H9 (cell line): Measurements from ENCODE around the gene PEPD. TPM values are rescaled to one million over a fixed set of nuclear protein-coding genes. Genes with fewer than 3 reads are reported as not detected.

Experiments used
- DNase-seq: peaks from one replicate; pipeline ENCODE4 v3.0.0-alpha.2; 2017
- H2AFZ ChIP-seq: one replicate; pipeline ENCODE4 v1.6.1; 2013; ENCODE audit warnings: mild to moderate bottlenecking, low read length, control low read depth, moderate library complexity
- H2AK5ac ChIP-seq: 2 replicates; pipeline ENCODE4 v1.6.1; 2013; ENCODE audit warnings: low read length, control low read depth, mixed read lengths; ENCODE audit not compliant: insufficient read length
- H2BK120ac ChIP-seq: one replicate; pipeline ENCODE4 v1.6.1; 2013; ENCODE audit warnings: low read depth, mild to moderate bottlenecking, low read length, control low read depth, inconsistent platforms; ENCODE audit not compliant: poor library complexity, severe bottlenecking
- H2BK12ac ChIP-seq: 2 replicates; pipeline ENCODE4 v1.6.1; 2013; ENCODE audit warnings: low read length, control low read depth, mixed read lengths, low read depth; ENCODE audit not compliant: insufficient read length
- H2BK15ac ChIP-seq: 2 replicates; pipeline ENCODE4 v1.6.1; 2013; ENCODE audit warnings: low read depth, low read length, control low read depth
- H2BK20ac ChIP-seq: one replicate; pipeline ENCODE4 v1.6.1; 2013; ENCODE audit warnings: low read depth, mild to moderate bottlenecking, low read length, control low read depth, inconsistent platforms; ENCODE audit not compliant: poor library complexity, severe bottlenecking
- H2BK5ac ChIP-seq: 2 replicates; pipeline ENCODE4 v1.6.1; 2013; ENCODE audit warnings: low read length, control low read depth, mixed read lengths; ENCODE audit not compliant: insufficient read length
- H3K14ac ChIP-seq: 2 replicates; pipeline ENCODE4 v1.6.1; 2013; ENCODE audit warnings: low read length, control low read depth; ENCODE audit not compliant: insufficient read depth
- H3K18ac ChIP-seq: 2 replicates; pipeline ENCODE4 v1.6.1; 2013; ENCODE audit warnings: low read depth, mild to moderate bottlenecking, mixed read lengths, low read length, control low read depth; ENCODE audit not compliant: insufficient read length
- H3K23ac ChIP-seq: 2 replicates; pipeline ENCODE4 v1.6.1; 2013; ENCODE audit warnings: low read length, control low read depth, mixed read lengths, low read depth; ENCODE audit not compliant: insufficient read length
- H3K23me2 ChIP-seq: 2 replicates; pipeline ENCODE4 v1.6.1; 2013; ENCODE audit warnings: low read depth, mild to moderate bottlenecking, mixed read lengths, low read length, control low read depth; ENCODE audit not compliant: insufficient read length, poor library complexity, severe bottlenecking
- H3K27ac ChIP-seq: 2 replicates; pipeline ENCODE4 v1.5.1; 2013; ENCODE audit warnings: low read length, control low read depth, mixed read lengths, low read depth; ENCODE audit not compliant: insufficient read length
- H3K27me3 ChIP-seq: 2 replicates; pipeline ENCODE4 v1.6.1; 2013; ENCODE audit warnings: low read length, control low read depth, inconsistent platforms; ENCODE audit not compliant: insufficient read depth
- H3K4ac ChIP-seq: 2 replicates; pipeline ENCODE4 v1.6.1; 2013; ENCODE audit warnings: low read depth, mild to moderate bottlenecking, control low read depth, inconsistent platforms, low read length, moderate library complexity
- H3K4me1 ChIP-seq: 2 replicates; pipeline ENCODE4 v1.6.1; 2013; ENCODE audit warnings: low read length, control low read depth, inconsistent platforms; ENCODE audit not compliant: insufficient read depth
- H3K4me2 ChIP-seq: 2 replicates; pipeline ENCODE4 v1.6.1; 2013; ENCODE audit warnings: low read length, control low read depth, mixed read lengths; ENCODE audit not compliant: insufficient read length, insufficient read depth
- H3K56ac ChIP-seq: 2 replicates; pipeline ENCODE4 v1.6.1; 2013; ENCODE audit warnings: low read depth, mild to moderate bottlenecking, mixed read lengths, low read length, control low read depth; ENCODE audit not compliant: insufficient read length
- H3K79me1 ChIP-seq: 2 replicates; pipeline ENCODE4 v1.6.1; 2013; ENCODE audit warnings: low read depth, mild to moderate bottlenecking, moderate library complexity, low read length, control low read depth, inconsistent platforms; ENCODE audit not compliant: insufficient read depth, poor library complexity, severe bottlenecking
- H3K79me2 ChIP-seq: 2 replicates; pipeline ENCODE4 v1.6.1; 2013; ENCODE audit warnings: low read length, control low read depth, inconsistent platforms; ENCODE audit not compliant: insufficient read depth
- H3K9ac ChIP-seq: 2 replicates; pipeline ENCODE4 v1.6.1; 2013; ENCODE audit warnings: low read length, control low read depth, mixed read lengths; ENCODE audit not compliant: insufficient read length; ENCODE audit errors: extremely low read depth
- H3K9me3 ChIP-seq: one replicate; pipeline ENCODE4 v1.6.1; 2013; ENCODE audit warnings: low read depth, low read length, inconsistent platforms; ENCODE audit not compliant: control insufficient read depth
- H3T11ph ChIP-seq: one replicate; pipeline ENCODE4 v1.6.1; 2013; ENCODE audit warnings: mild to moderate bottlenecking, low read length, control low read depth, inconsistent platforms
- H4K20me1 ChIP-seq: one replicate; pipeline ENCODE4 v1.6.1; 2013; ENCODE audit not compliant: control insufficient read depth, insufficient read length, insufficient read depth
- H4K5ac ChIP-seq: 2 replicates; pipeline ENCODE4 v1.6.1; 2013; ENCODE audit warnings: low read depth, mild to moderate bottlenecking, mixed read lengths, low read length, control low read depth; ENCODE audit not compliant: insufficient read length
- H4K8ac ChIP-seq: replicated peaks from 2 replicates; pipeline ENCODE4 v1.6.1; 2013; ENCODE audit warnings: low read length, control low read depth, mixed read lengths, low read depth; ENCODE audit not compliant: insufficient read length
- H4K91ac ChIP-seq: 2 replicates; pipeline ENCODE4 v1.6.1; 2013; ENCODE audit warnings: low read depth, mild to moderate bottlenecking, moderate library complexity, mixed read lengths, low read length, control low read depth; ENCODE audit not compliant: insufficient read length
- H3K27ac Mint-ChIP-seq, 3 experiments: 2 replicates in 2 of 3; 3 replicates in 1 of 3; pipeline ENCODE4 v1.8.0; 2020 to 2021; ENCODE audit warnings: mixed read lengths in 3 of 3, mild to moderate bottlenecking in 1 of 3, moderate library complexity in 1 of 3
- H3K27me3 Mint-ChIP-seq: 2 replicates; pipeline ENCODE4 v1.8.0; 2021; ENCODE audit warnings: low read depth, mild to moderate bottlenecking, moderate library complexity, mixed read lengths
- H3K36me3 Mint-ChIP-seq, 3 experiments: 2 replicates in 2 of 3; 3 replicates in 1 of 3; pipeline ENCODE4 v1.8.0; 2020 to 2021; ENCODE audit warnings: low read depth in 3 of 3, mixed read lengths in 3 of 3; ENCODE audit not compliant: insufficient read depth in 1 of 3
- H3K4me1 Mint-ChIP-seq, 2 experiments: 2 replicates each; pipeline ENCODE4 v1.8.0; 2020; ENCODE audit warnings: mixed read lengths in 2 of 2
- H3K4me3 Mint-ChIP-seq, 2 experiments: 2 replicates in 1 of 2; 3 replicates in 1 of 2; pipeline ENCODE4 v1.8.0; 2020 to 2021; ENCODE audit warnings: mild to moderate bottlenecking in 2 of 2, mixed read lengths in 2 of 2, moderate library complexity in 1 of 2
- H3K9me3 Mint-ChIP-seq, 2 experiments: 2 replicates in 1 of 2; 3 replicates in 1 of 2; pipeline ENCODE4 v1.8.0; 2020; ENCODE audit warnings: mild to moderate bottlenecking in 2 of 2, mixed read lengths in 2 of 2, moderate library complexity in 1 of 2
- CTCF ChIP-seq: fragments of 200-600 bp; sonication (generic); conservative IDR thresholded peaks from 3 replicates; pipeline ENCODE4 v1.8.0; 2021; ENCODE audit warnings: antibody characterized with exemption, mild to moderate bottlenecking
- WGBS: extraction: QIAGEN DNeasy Blood & Tissue Kit; methylation state at CpG from one replicate; pipeline ENCODE4 v1.1.7; 2013; ENCODE audit warnings: missing lambda C conversion rate, low lambda C conversion rate, mixed read lengths; ENCODE audit not compliant: insufficient read length; ENCODE audit errors: extremely low coverage; 5-methylcytosine and 5-hydroxymethylcytosine counted together
- total RNA-seq: library from RNA; stranded (reverse); gene quantifications from 2 replicates; pipeline ENCODE4 v1.2.1, GENCODE V29; 2021

Gene PEPD
- total RNA-seq, 1 experiment from 2014 or later: 52.8 TPM

- Mint-ChIP-seq H3K4me1 (no peaks in the 10 kb centered on the region), H3K4me3 (no peak overlapping the region), H3K9me3 (no peaks in the 10 kb centered on the region; a peak in 1 of 5 replicates), H3K27me3 (no peaks in the 10 kb centered on the region), H3K36me3 (peaks cover 0 to 4% (median 0%) of the 10 kb centered on the region in 3 experiments; a peak in 4 of 7 replicates), H3K27ac (peak overlapping the region in 2 of 3 experiments; percentile 80 to 88; a peak in 3 of 7 replicates)
- DNase-seq: no peak
- Histone ChIP-seq H3K79me1 (no peaks in the 10 kb centered on the region), H2BK15ac (no peak overlapping the region), H2BK12ac (no peak overlapping the region), H3K27ac (no peak overlapping the region), H3K23me2 (no peaks in the 10 kb centered on the region), H2BK20ac (no peak overlapping the region), H3K9ac (no peak overlapping the region), H2AFZ (no peak overlapping the region), H2BK5ac (no peak overlapping the region), H3K79me2 (no peaks in the 10 kb centered on the region), H3K9me3 (no peaks in the 10 kb centered on the region), H4K5ac (no peak overlapping the region), H4K91ac (no peak overlapping the region), H3K23ac (no peak overlapping the region), H4K20me1 (no peaks in the 10 kb centered on the region), H4K8ac (no peak overlapping the region), H3T11ph (no peak overlapping the region), H3K4me2 (no peak overlapping the region), H3K4ac (no peak overlapping the region), H3K14ac (no peak overlapping the region), H3K27me3 (no peaks in the 10 kb centered on the region), H3K4me1 (no peaks in the 10 kb centered on the region), H2BK120ac (no peak overlapping the region), H3K56ac (no peak overlapping the region), H2AK5ac (no peak overlapping the region), H3K18ac (no peak overlapping the region)
- no CpG with 5 or more reads among the region's 8 CpGs for WGBS
- no peak for TF ChIP-seq CTCF
Measured at GRCh38 chr19:33486407-33486806, 35.2 kb downstream of the PEPD start.
